SK-N-MC (cell line): Measurements from ENCODE around the gene MTMR10.

Source experiments
- EZH2 ChIP-seq: fragments of 200-600 bp; sonication (generic); IDR thresholded peaks from one replicate; pipeline ENCODE4 v1.6.1; 2017; ENCODE audit warnings: antibody characterized with exemption
- FOXP2 ChIP-seq: optimal IDR thresholded peaks from 2 replicates; pipeline ENCODE3; 2011; ENCODE audit warnings: mild to moderate bottlenecking, moderate library complexity; ENCODE audit not compliant: insufficient read depth; ENCODE audit errors: extremely low read length, control extremely low read depth
- POLR2AphosphoS5 ChIP-seq: IDR thresholded peaks from 2 replicates; pipeline ENCODE4 v1.6.1; 2012; ENCODE audit warnings: mild to moderate bottlenecking, low read depth, low read length, borderline replicate concordance

- no peak for TF ChIP-seq EZH2
- TF ChIP-seq POLR2AphosphoS5, result no peak
- TF ChIP-seq FOXP2, result no peak
Measured at GRCh38 chr15:31027910-31028578, 36.6 kb upstream of the MTMR10 start.
